BLaER1 treated with 17β-estradiol and CSF1 and Interleukin-3, amounts not matched to agents 10 nM and 100 nM (cell line): ENCODE results near the gene GRIK3.

ENCODE experiments used
- H3K27ac ChIP-seq, 11 experiments: shearing (Covaris generic); formaldehyde crosslinking; 2 replicates each; pipeline ENCODE4 v1.8.1; 2022
- H3K27me3 ChIP-seq, 11 experiments: shearing (Covaris generic); formaldehyde crosslinking; 2 replicates each; pipeline ENCODE4 v1.8.1; 2022
- H3K36me3 ChIP-seq, 11 experiments: shearing (Covaris generic); formaldehyde crosslinking; 2 replicates each; pipeline ENCODE4 v1.8.1; 2022
- H3K4me1 ChIP-seq, 10 experiments: shearing (Covaris generic); formaldehyde crosslinking; 2 replicates each; pipeline ENCODE4 v1.8.1; 2022
- H3K4me2 ChIP-seq, 11 experiments: shearing (Covaris generic); formaldehyde crosslinking; 2 replicates each; pipeline ENCODE4 v1.8.1; 2022
- H3K4me3 ChIP-seq, 10 experiments: shearing (Covaris generic); formaldehyde crosslinking; 2 replicates each; pipeline ENCODE4 v1.8.1; 2022
- H3K9ac ChIP-seq, 11 experiments: shearing (Covaris generic); formaldehyde crosslinking; 2 replicates each; pipeline ENCODE4 v1.8.1; 2022
- H3K9me3 ChIP-seq, 11 experiments: shearing (Covaris generic); formaldehyde crosslinking; replicated peaks in 1 of 11; 2 replicates each; pipeline ENCODE4 v1.8.1; 2022
- H4K20me1 ChIP-seq, 11 experiments: shearing (Covaris generic); formaldehyde crosslinking; 2 replicates each; pipeline ENCODE4 v1.8.1; 2022
- Cebpa-rat ChIP-seq, 11 experiments: shearing (Covaris generic); IDR thresholded peaks; 2 replicates each; pipeline ENCODE4 v1.8.1; 2022

GRIK3 gene

GRCh38 chr1:37016121-37016520, 18.2 kb downstream of the GRIK3 start:
- Histone ChIP-seq H3K36me3 (no peaks in the 10 kb centered on the region), H3K9ac (no peak overlapping the region), H3K4me1 (peaks cover 0 to 8% (median 0%) of the 10 kb centered on the region in 10 experiments; a peak in 3 of 20 replicates), H3K27me3 (no peaks in the 10 kb centered on the region), H3K9me3 (no peaks in the 10 kb centered on the region), H3K4me2 (no peak overlapping the region), H3K27ac (no peak overlapping the region), H4K20me1 (peaks cover 0 to 17% (median 0%) of the 10 kb centered on the region in 11 experiments; a peak in 3 of 22 replicates), H3K4me3 (no peak overlapping the region)
- no peak for TF ChIP-seq Cebpa-rat (IDR thresholded peaks at IDR 0.05)

GRCh38 chr1:37015713-37016112, 18.6 kb downstream of the GRIK3 start:
- H3K4me3 ChIP-seq, result no peak overlapping the region
- peaks cover 0 to 16% (median 0%) of the 10 kb centered on the region in 11 experiments; a peak in 2 of 22 replicates for H4K20me1 ChIP-seq
- no peaks in the 10 kb centered on the region for H3K36me3 ChIP-seq
- no peak for TF ChIP-seq Cebpa-rat (IDR thresholded peaks at IDR 0.05)
- no peaks in the 10 kb centered on the region for H3K27me3 ChIP-seq
- no peaks in the 10 kb centered on the region for H3K9me3 ChIP-seq
- no peak overlapping the region for H3K9ac ChIP-seq
- peak overlapping the region in 2 of 11 experiments; percentile 15 to 20; a peak in 3 of 22 replicates for H3K4me2 ChIP-seq
- no peak overlapping the region for H3K27ac ChIP-seq
- peaks cover 0 to 8% (median 0%) of the 10 kb centered on the region in 10 experiments; a peak in 3 of 20 replicates for H3K4me1 ChIP-seq

- Histone ChIP-seq H3K4me2 (no peak overlapping the region; a peak in 1 of 22 replicates), H3K27ac (no peak overlapping the region), H3K4me1 (peaks cover 0 to 8% (median 0%) of the 10 kb centered on the region in 10 experiments; a peak in 3 of 20 replicates), H4K20me1 (peaks cover 0 to 16% (median 0%) of the 10 kb centered on the region in 11 experiments; a peak in 2 of 22 replicates), H3K9me3 (no peaks in the 10 kb centered on the region), H3K36me3 (no peaks in the 10 kb centered on the region), H3K4me3 (no peak overlapping the region), H3K27me3 (no peaks in the 10 kb centered on the region), H3K9ac (no peak overlapping the region)
- no peak for TF ChIP-seq Cebpa-rat (IDR thresholded peaks at IDR 0.05)
Measured at GRCh38 chr1:37012226-37012625, 22.1 kb downstream of the GRIK3 start.

- Histone ChIP-seq H3K4me2 (no peak overlapping the region), H3K9ac (no peak overlapping the region), H3K27ac (no peak overlapping the region), H3K9me3 (no peaks in the 10 kb centered on the region), H3K27me3 (no peaks in the 10 kb centered on the region), H4K20me1 (peaks cover 0 to 7% (median 0%) of the 10 kb centered on the region in 11 experiments; a peak in 1 of 22 replicates), H3K4me3 (no peak overlapping the region), H3K4me1 (peaks cover 0 to 22% (median 15%) of the 10 kb centered on the region in 10 experiments; a peak in 13 of 20 replicates), H3K36me3 (no peaks in the 10 kb centered on the region)
- TF ChIP-seq Cebpa-rat (IDR thresholded peaks at IDR 0.05), result no peak
Measured at GRCh38 chr1:37010011-37010410, 24.3 kb downstream of the GRIK3 start.

- Histone ChIP-seq H3K36me3 (no peaks in the 10 kb centered on the region), H3K4me1 (peaks cover 0 to 25% (median 20%) of the 10 kb centered on the region in 10 experiments; a peak in 15 of 20 replicates), H3K9me3 (no peaks in the 10 kb centered on the region), H3K27me3 (no peaks in the 10 kb centered on the region), H4K20me1 (peaks cover 0 to 7% (median 0%) of the 10 kb centered on the region in 11 experiments; a peak in 1 of 22 replicates), H3K27ac (no peak overlapping the region), H3K4me2 (no peak overlapping the region), H3K9ac (no peak overlapping the region), H3K4me3 (no peak overlapping the region)
- no peak for TF ChIP-seq Cebpa-rat (IDR thresholded peaks at IDR 0.05)
Measured at GRCh38 chr1:37009521-37009920, 24.8 kb downstream of the GRIK3 start.

- Histone ChIP-seq H3K4me2 (peak overlapping the region in 8 of 11 experiments; percentile 4 to 64 (median 48); a peak in 14 of 22 replicates), H3K36me3 (no peaks in the 10 kb centered on the region), H3K9me3 (no peaks in the 10 kb centered on the region), H3K27me3 (no peaks in the 10 kb centered on the region), H3K27ac (no peak overlapping the region), H3K4me3 (no peak overlapping the region), H3K9ac (no peak overlapping the region), H4K20me1 (peaks cover 0 to 2% (median 0%) of the 10 kb centered on the region in 11 experiments; a peak in 1 of 22 replicates), H3K4me1 (peaks cover 0 to 37% (median 32%) of the 10 kb centered on the region in 10 experiments; a peak in 18 of 20 replicates)
- TF ChIP-seq Cebpa-rat (IDR thresholded peaks at IDR 0.05), result no peak
Measured at GRCh38 chr1:37006132-37006868, 28.0 kb downstream of the GRIK3 start.

GRCh38 chr1:37002898-37003297, 31.4 kb downstream of the GRIK3 start:
- H3K4me3 ChIP-seq, result no peak overlapping the region
- H3K9me3 ChIP-seq, result no peaks in the 10 kb centered on the region
- H3K27me3 ChIP-seq, result no peaks in the 10 kb centered on the region
- no peaks in the 10 kb centered on the region; a peak in 1 of 22 replicates for H4K20me1 ChIP-seq
- no peak overlapping the region for H3K4me2 ChIP-seq
- H3K36me3 ChIP-seq, result no peaks in the 10 kb centered on the region
- peaks cover 0 to 37% (median 32%) of the 10 kb centered on the region in 10 experiments; a peak in 18 of 20 replicates for H3K4me1 ChIP-seq
- TF ChIP-seq Cebpa-rat (IDR thresholded peaks at IDR 0.05), result no peak
- H3K9ac ChIP-seq, result no peak overlapping the region
- no peak overlapping the region for H3K27ac ChIP-seq

- no peaks in the 10 kb centered on the region for H3K27me3 ChIP-seq
- H3K9me3 ChIP-seq, result no peaks in the 10 kb centered on the region
- H3K4me2 ChIP-seq, result no peak overlapping the region
- no peaks in the 10 kb centered on the region for H4K20me1 ChIP-seq
- no peaks in the 10 kb centered on the region for H3K36me3 ChIP-seq
- H3K9ac ChIP-seq, result no peak overlapping the region
- H3K4me3 ChIP-seq, result no peak overlapping the region
- no peak for TF ChIP-seq Cebpa-rat (IDR thresholded peaks at IDR 0.05)
- no peak overlapping the region for H3K27ac ChIP-seq
- H3K4me1 ChIP-seq, result peaks cover 0 to 34% (median 31%) of the 10 kb centered on the region in 10 experiments; a peak in 18 of 20 replicates
Measured at GRCh38 chr1:37001703-37002102, 32.6 kb downstream of the GRIK3 start.

GRCh38 chr1:36996106-36996505, 38.2 kb downstream of the GRIK3 start:
- Histone ChIP-seq H3K36me3 (no peaks in the 10 kb centered on the region), H4K20me1 (no peaks in the 10 kb centered on the region), H3K4me3 (no peak overlapping the region), H3K9me3 (no peaks in the 10 kb centered on the region), H3K4me2 (no peak overlapping the region), H3K27me3 (no peaks in the 10 kb centered on the region), H3K4me1 (no peaks in the 10 kb centered on the region), H3K9ac (no peak overlapping the region), H3K27ac (no peak overlapping the region)
- TF ChIP-seq Cebpa-rat (IDR thresholded peaks at IDR 0.05), result no peak
